Kidney (tissue), 14 donors: ENCODE data around the gene CEP112. TPM values are rescaled to one million over a fixed set of nuclear protein-coding genes. Genes with fewer than 3 reads are reported as not detected.

Experiments
- DNase-seq, 5 donors: peaks; one replicate each; pipeline ENCODE4 v3.0.0-alpha.2; 2013 to 2020
- FAIRE-seq: peaks from 2 replicates; lab custom pipeline; 2012; peaks lifted over from hg19 to GRCh38; lab: Jason Lieb, UNC
- H3K27ac ChIP-seq, 2 donors: one replicate each; pipeline ENCODE4 v1.7.0; 2013; ENCODE audit warnings: low read depth in 2 of 2, low read length in 2 of 2, inconsistent platforms in 1 of 2
- H3K27me3 ChIP-seq: one replicate; pipeline ENCODE4 v1.7.1; 2013; ENCODE audit warnings: low read length, inconsistent platforms; ENCODE audit not compliant: control insufficient read depth, insufficient read depth
- H3K36me3 ChIP-seq, 3 donors: one replicate each; pipeline versions ENCODE4 v1.7.0 to v1.7.1; 2013; ENCODE audit warnings: low read length in 3 of 3, control low read depth in 1 of 3, inconsistent platforms in 1 of 3; ENCODE audit not compliant: insufficient read depth in 3 of 3, control insufficient read depth in 2 of 3
- H3K4me1 ChIP-seq, 3 donors: one replicate each; pipeline versions ENCODE4 v1.7.0 to v1.7.1; 2013; ENCODE audit warnings: low read length in 3 of 3, inconsistent platforms in 1 of 3, low read depth in 1 of 3; ENCODE audit not compliant: control insufficient read depth in 2 of 3, insufficient read depth in 2 of 3
- H3K4me3 ChIP-seq, 3 donors: one replicate each; pipeline versions ENCODE4 v1.7.0 to v1.8.1; 2013; ENCODE audit warnings: low read length in 3 of 3, control low read depth in 1 of 3, inconsistent platforms in 1 of 3
- H3K9ac ChIP-seq, 3 donors: one replicate each; pipeline versions ENCODE4 v1.7.0 to v1.7.1; 2013; ENCODE audit warnings: low read length in 3 of 3, control low read depth in 1 of 3, inconsistent platforms in 1 of 3
- H3K9me3 ChIP-seq, 3 donors: one replicate each; pipeline versions ENCODE4 v1.7.0 to v1.7.1; 2013; ENCODE audit warnings: low read length in 3 of 3, control low read depth in 1 of 3, inconsistent platforms in 1 of 3; ENCODE audit not compliant: control insufficient read depth in 2 of 3, insufficient read depth in 1 of 3
- intact Hi-C: fragments of 100-400 bp; cut with DNase I; formaldehyde crosslinking; loops from one replicate; pipeline ENCODE4 v1.11.1; 2022
- polyA plus RNA-seq: library from polyadenylated mRNA; stranded (reverse); fragments of 350-450 nt; fragmentation: Illumina TruSeq; extraction: RNeasy Lipid Tissue Mini Kit (QIAGEN cat#74804); gene quantifications from one replicate; pipeline ENCODE4 v1.2.3, GENCODE V29; 2014; ENCODE audit warnings: low read depth, low replicate concordance; ENCODE audit not compliant: insufficient read depth
- total RNA-seq: library from RNA; stranded (reverse); fragmentation: NEBNext Ultra II Directional; extraction: Animal tissue kit (Norgen Biotek cat#: 25700); gene quantifications from one replicate; pipeline ENCODE4 v1.2.1, GENCODE V29; 2021
- TF ChIP-seq, protein P1 (sequence below): IDR thresholded peaks from 3 replicates; pipeline ENCODE4 v1.5.1; 2012; ENCODE audit warnings: mild to moderate bottlenecking, moderate library complexity, borderline replicate concordance; ENCODE audit not compliant: insufficient read depth; ENCODE audit errors: extremely low read depth
- donor health status: control.
- donor health status: control.
- donor health status: control.
- donor health status: control.
- donor health status: control.
- donor health status: DM: yes; HTN: yes; CAD: no.
- donor health status: Normal renal cell carcinoma (clear cell type).

The CEP112 gene
- total and polyA plus RNA-seq, 2 donors from 2014 or later = 17.0 to 27.4 TPM

DNA sequence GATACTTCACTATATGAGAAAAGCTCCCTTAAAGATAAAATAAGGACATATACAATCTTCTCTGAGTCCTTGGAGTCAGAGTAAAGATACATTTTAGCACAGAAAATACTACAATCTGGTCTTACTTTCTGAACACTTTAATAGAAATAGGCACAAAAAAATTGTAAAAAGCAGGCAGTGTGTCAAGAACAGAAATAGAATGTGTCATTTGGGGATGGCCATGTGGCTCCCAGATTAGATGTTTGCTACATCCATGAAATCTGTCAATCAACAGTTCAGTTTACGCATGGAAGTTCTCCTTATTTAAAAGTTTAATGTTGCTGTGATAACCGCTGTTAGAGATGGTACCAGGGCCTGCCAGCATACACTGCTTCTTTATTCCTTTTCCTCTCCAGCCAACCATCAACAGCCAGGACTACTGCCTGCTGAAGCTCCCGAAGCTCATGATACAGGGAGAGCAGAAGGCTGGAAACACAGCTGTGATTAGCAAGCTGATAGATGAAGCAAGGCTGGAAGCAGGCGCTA is 278.5 kb downstream of the CEP112 start:
- Histone ChIP-seq H3K36me3 (no peaks in the 10 kb centered on the region), H3K27ac (no peak overlapping the region), H3K4me3 (no peak overlapping the region), H3K9ac (no peak overlapping the region), H3K4me1 (no peaks in the 10 kb centered on the region), H3K9me3 (peaks cover 0 to 8% (median 2%) of the 10 kb centered on the region in 3 donors), H3K27me3 (no peaks in the 10 kb centered on the region)
- intact Hi-C loops = no loop called here
- TF ChIP-seq, protein P1, sequence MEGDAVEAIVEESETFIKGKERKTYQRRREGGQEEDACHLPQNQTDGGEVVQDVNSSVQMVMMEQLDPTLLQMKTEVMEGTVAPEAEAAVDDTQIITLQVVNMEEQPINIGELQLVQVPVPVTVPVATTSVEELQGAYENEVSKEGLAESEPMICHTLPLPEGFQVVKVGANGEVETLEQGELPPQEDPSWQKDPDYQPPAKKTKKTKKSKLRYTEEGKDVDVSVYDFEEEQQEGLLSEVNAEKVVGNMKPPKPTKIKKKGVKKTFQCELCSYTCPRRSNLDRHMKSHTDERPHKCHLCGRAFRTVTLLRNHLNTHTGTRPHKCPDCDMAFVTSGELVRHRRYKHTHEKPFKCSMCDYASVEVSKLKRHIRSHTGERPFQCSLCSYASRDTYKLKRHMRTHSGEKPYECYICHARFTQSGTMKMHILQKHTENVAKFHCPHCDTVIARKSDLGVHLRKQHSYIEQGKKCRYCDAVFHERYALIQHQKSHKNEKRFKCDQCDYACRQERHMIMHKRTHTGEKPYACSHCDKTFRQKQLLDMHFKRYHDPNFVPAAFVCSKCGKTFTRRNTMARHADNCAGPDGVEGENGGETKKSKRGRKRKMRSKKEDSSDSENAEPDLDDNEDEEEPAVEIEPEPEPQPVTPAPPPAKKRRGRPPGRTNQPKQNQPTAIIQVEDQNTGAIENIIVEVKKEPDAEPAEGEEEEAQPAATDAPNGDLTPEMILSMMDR = no peak
- FAIRE-seq (no peak), DNase-seq (no peak)

DNA sequence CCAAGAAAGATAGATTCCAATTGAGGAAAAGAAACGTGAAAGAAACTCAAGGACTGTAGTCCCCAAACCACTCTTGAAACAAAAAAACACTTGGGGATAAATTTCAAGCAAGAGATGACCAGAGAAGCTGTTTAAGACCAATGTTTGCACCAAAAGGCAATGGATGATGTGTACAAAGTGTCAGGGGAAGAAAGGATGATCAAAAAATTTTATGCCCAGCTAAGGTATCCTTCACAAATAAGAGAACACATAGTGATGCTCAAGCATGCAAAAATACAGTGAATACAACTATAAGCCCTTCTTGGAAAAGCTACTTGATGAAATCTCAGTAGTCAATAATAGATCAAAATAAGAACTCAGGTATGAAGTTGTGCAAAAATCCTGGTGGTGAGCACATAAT is 281.1 kb downstream of the CEP112 start:
- H3K4me1 ChIP-seq = no peaks in the 10 kb centered on the region
- TF ChIP-seq, protein P1 = no peak
- H3K27me3 ChIP-seq = no peaks in the 10 kb centered on the region
- no peak overlapping the region for H3K9ac ChIP-seq
- DNase-seq = no peak
- FAIRE-seq = no peak
- H3K36me3 ChIP-seq = no peaks in the 10 kb centered on the region
- peaks cover 0 to 8% (median 2%) of the 10 kb centered on the region in 3 donors for H3K9me3 ChIP-seq
- H3K4me3 ChIP-seq = no peak overlapping the region
- intact Hi-C loops = no loop called here
- H3K27ac ChIP-seq = no peak overlapping the region

DNA sequence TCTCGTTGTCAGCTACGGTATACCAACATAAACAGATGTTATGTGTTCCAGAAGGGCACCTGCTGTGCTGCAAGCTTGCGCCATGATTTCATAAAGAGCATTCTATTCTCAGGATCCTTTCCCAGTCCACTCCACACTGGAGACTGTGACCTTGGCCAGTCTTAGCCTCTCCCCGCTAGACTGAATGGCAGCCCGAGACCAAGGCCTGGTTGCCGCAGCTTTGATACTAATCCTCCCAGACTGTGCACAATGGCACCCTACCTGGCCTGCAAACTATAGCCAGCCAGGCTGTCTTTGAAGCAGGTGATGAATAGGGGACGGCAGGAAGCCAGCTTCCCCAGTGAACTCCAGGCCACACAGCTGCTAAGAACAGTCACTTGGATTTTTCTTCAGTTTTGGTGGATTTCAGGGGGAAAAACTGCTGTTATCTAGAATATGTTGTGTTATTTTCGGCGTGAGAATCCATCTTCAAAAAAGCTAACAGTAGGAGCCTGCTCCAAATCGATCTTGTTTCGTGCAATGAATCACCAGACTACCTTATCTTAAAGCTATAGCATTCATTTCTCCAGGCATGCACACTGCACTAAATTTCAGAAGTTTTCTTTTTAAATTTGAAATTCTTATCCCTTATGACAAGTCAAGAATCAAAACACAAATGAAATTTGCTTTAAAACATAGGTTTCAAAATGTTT is 289.0 kb downstream of the CEP112 start:
- intact Hi-C loops = no loop called here
- FAIRE-seq (no peak), DNase-seq (no peak)
- Histone ChIP-seq H3K9ac (no peak overlapping the region), H3K27me3 (no peaks in the 10 kb centered on the region), H3K4me3 (no peak overlapping the region), H3K27ac (no peak overlapping the region), H3K9me3 (no peaks in the 10 kb centered on the region), H3K4me1 (no peaks in the 10 kb centered on the region), H3K36me3 (no peaks in the 10 kb centered on the region)
- TF ChIP-seq, protein P1 = no peak
